ENCODE data around the gene EIF3C. TPM values are rescaled to one million over a fixed set of nuclear protein-coding genes. Genes with fewer than 3 reads are reported as not detected.
"Not testable (repeated sequence)": the region's sequence is repeated elsewhere in the genome, so short reads cannot be mapped to it uniquely, and the experiment has no call there.

The EIF3C gene
- total and polyA plus RNA-seq, 2 of the 8 experiments (the other 6 are each of a cell fraction or from before 2014, with no cell fraction given), result 672 to 1,250 TPM

DNA sequence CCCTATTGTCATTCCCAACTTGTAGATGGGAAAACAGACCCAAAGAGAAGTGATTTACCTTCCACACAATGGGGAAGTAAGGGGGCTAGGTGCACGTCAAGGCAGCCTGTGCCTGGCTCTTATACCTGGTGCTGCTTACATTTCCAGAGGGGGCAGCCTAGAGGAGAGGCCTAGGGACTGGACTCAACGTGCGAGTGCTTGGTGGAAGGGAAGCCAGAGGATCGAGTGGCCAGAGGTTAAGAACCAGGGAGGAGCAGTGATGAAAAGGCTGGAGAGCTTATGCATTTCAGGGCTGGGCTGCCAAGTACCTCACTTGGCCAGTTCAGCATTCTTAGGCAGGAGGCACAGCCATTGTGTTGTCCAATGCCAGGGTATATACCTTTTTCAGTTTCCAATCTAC, 71.1 kb downstream of the EIF3C start:
- CTCF ChIA-PET (ENCODE audit: partially characterized antibody); H4K20me1 ChIP-seq (replicated peaks in 1 of 2; ENCODE audit: control insufficient read depth in 1 of 2, insufficient read depth in 2 of 2, low read length in 2 of 2); POLR2A ChIA-PET (ENCODE audit: partially characterized antibody); H2BK120ac ChIP-seq (replicated peaks; ENCODE audit: low read depth, low read length); H4K91ac ChIP-seq (replicated peaks; ENCODE audit: insufficient read length, low read length); H3K23ac ChIP-seq (ENCODE audit: insufficient read length); H4K8ac ChIP-seq (ENCODE audit: extremely low read depth, insufficient read depth, low read length); H3K14ac ChIP-seq (ENCODE audit: insufficient read length); H3K9ac ChIP-seq (replicated peaks in 1 of 4; ENCODE audit: extremely low read depth in 1 of 4, low read depth in 3 of 4, low read length in 3 of 4); H2BK12ac ChIP-seq (ENCODE audit: low read depth, low read length); H3K79me1 ChIP-seq (ENCODE audit: low read depth, low read length); H2BK5ac ChIP-seq (ENCODE audit: low read depth, low read length); H2AK5ac ChIP-seq (ENCODE audit: low read depth, low read length); H3K23me2 ChIP-seq (ENCODE audit: low read depth, low read length); H3K4me1 ChIP-seq (replicated peaks in 1 of 4; ENCODE audit: control insufficient read depth in 3 of 4, insufficient read depth in 4 of 4, low read length in 3 of 4); FAIRE-seq; H3K4me2 ChIP-seq (ENCODE audit: insufficient read depth in 1 of 2, low read depth in 2 of 2, low read length in 2 of 2); H3K4ac ChIP-seq (replicated peaks; ENCODE audit: insufficient read length, low read depth, low read length); H3K27ac ChIP-seq (ENCODE audit: low read depth, low read length); H3K4me3 ChIP-seq (ENCODE audit: extremely low read depth in 1 of 4, insufficient read depth in 2 of 4, low read depth in 3 of 4, low read length in 4 of 4); DNase-seq (ENCODE audit: low read depth in 1 of 2, low spot score in 2 of 2); H2BK15ac ChIP-seq (ENCODE audit: low read length); H3K27me3 ChIP-seq (replicated peaks in 1 of 4; ENCODE audit: control insufficient read depth in 3 of 4, extremely low read depth in 1 of 4, insufficient read depth in 3 of 4, low read length in 3 of 4); H2AFZ ChIP-seq (ENCODE audit: low read length); H3K56ac ChIP-seq (replicated peaks; ENCODE audit: insufficient read length, low read depth, low read length); H4K5ac ChIP-seq (ENCODE audit: insufficient read length, low read depth, low read length); H3K9me3 ChIP-seq (ENCODE audit: insufficient read depth in 2 of 2, low read depth in 1 of 2, low read length in 1 of 2); H2BK20ac ChIP-seq (ENCODE audit: low read length); H3K18ac ChIP-seq (ENCODE audit: extremely low read depth, low read length); H3K79me2 ChIP-seq (ENCODE audit: control insufficient read depth in 1 of 2, insufficient read depth in 2 of 2, low read length in 2 of 2); H3K36me3 ChIP-seq (ENCODE audit: control insufficient read depth in 2 of 4, insufficient read depth in 4 of 4, low read length in 3 of 4): not testable (repeated sequence)
- WGBS, 2 experiments (ENCODE audit: extremely low coverage in 1 of 2, insufficient coverage in 1 of 2, insufficient read length in 1 of 2, insufficient replicate concordance in 2 of 2, low coverage in 1 of 2, low lambda C conversion rate in 2 of 2, missing lambda C conversion rate in 1 of 2), result no CpG with 5 or more reads among the region's 4 CpGs

Small RNAs within 50 kb of the gene (microRNA-seq; reads per million reads assigned to microRNA genes)
- 0 reads per million in 2 experiments for gene MIR6862-2 (ENCODE audit: borderline microRNAs expressed in 2 of 2, borderline number of aligned reads in 2 of 2, borderline replicate concordance in 1 of 2)

Small RNAs within 50 kb of the gene (small RNA-seq; reads per million reads assigned to genes)
- gene MIR6862-2 (ENCODE audit: insufficient read depth), result not detected

Other genes starting within 250 kb of the EIF3C start
- gene NPIPB7, start 239.1 kb upstream of the EIF3C start, total RNA-seq (2021; fragmentation: NEBNext Ultra II Directional; extraction: Animal tissue kit (Norgen Biotek cat#: 25700)), result not detected in 2 replicates
- gene NPIPB7, start 239.1 kb upstream of the EIF3C start, polyA plus RNA-seq (2011; rRNA removed), result 0.51 and 0.58 TPM in 2 replicates
- 22.9 and 24.3 TPM in 2 replicates for gene CLN3, start 219.4 kb upstream of the EIF3C start, total RNA-seq (2021; fragmentation: NEBNext Ultra II Directional; extraction: Animal tissue kit (Norgen Biotek cat#: 25700))
- gene CLN3, start 219.4 kb upstream of the EIF3C start, polyA plus RNA-seq (2011; rRNA removed), result 44.3 and 44.5 TPM in 2 replicates
- not detected in 2 replicates for gene APOBR, start 216.8 kb upstream of the EIF3C start, total RNA-seq (2021; fragmentation: NEBNext Ultra II Directional; extraction: Animal tissue kit (Norgen Biotek cat#: 25700))
- not detected in 2 replicates for gene APOBR, start 216.8 kb upstream of the EIF3C start, polyA plus RNA-seq (2011; rRNA removed)
- not detected in 2 replicates for gene IL27, start 204.6 kb upstream of the EIF3C start, total RNA-seq (2021; fragmentation: NEBNext Ultra II Directional; extraction: Animal tissue kit (Norgen Biotek cat#: 25700))
- not detected in 2 replicates for gene IL27, start 204.6 kb upstream of the EIF3C start, polyA plus RNA-seq (2011; rRNA removed)
- 0.20 TPM in 1 of 2 replicates, not detected in the other for gene NUPR1, start 172.5 kb upstream of the EIF3C start, total RNA-seq (2021; fragmentation: NEBNext Ultra II Directional; extraction: Animal tissue kit (Norgen Biotek cat#: 25700))
- 0.09 and 0.17 TPM in 2 replicates for gene NUPR1, start 172.5 kb upstream of the EIF3C start, polyA plus RNA-seq (2011; rRNA removed)
- gene SGF29, start 157.5 kb upstream of the EIF3C start, total RNA-seq (2021; fragmentation: NEBNext Ultra II Directional; extraction: Animal tissue kit (Norgen Biotek cat#: 25700)), result 22.7 and 23.2 TPM in 2 replicates
- gene SGF29, start 157.5 kb upstream of the EIF3C start, polyA plus RNA-seq (2011; rRNA removed), result 3.1 and 5.8 TPM in 2 replicates
- gene SULT1A2, start 114.4 kb upstream of the EIF3C start, total RNA-seq (2021; fragmentation: NEBNext Ultra II Directional; extraction: Animal tissue kit (Norgen Biotek cat#: 25700)), result 0.23 and 0.35 TPM in 2 replicates
- gene SULT1A2, start 114.4 kb upstream of the EIF3C start, polyA plus RNA-seq (2011; rRNA removed), result 0.29 and 0.44 TPM in 2 replicates
- gene SULT1A1, start 101.4 kb upstream of the EIF3C start, total RNA-seq (2021; fragmentation: NEBNext Ultra II Directional; extraction: Animal tissue kit (Norgen Biotek cat#: 25700)), result 3.4 and 4.0 TPM in 2 replicates
- 2.0 and 2.1 TPM in 2 replicates for gene SULT1A1, start 101.4 kb upstream of the EIF3C start, polyA plus RNA-seq (2011; rRNA removed)
- gene NPIPB8, start 73.4 kb upstream of the EIF3C start, total RNA-seq (2021; fragmentation: NEBNext Ultra II Directional; extraction: Animal tissue kit (Norgen Biotek cat#: 25700)), result not detected in 2 replicates
- gene NPIPB8, start 73.4 kb upstream of the EIF3C start, polyA plus RNA-seq (2011; rRNA removed), result 0.05 and 0.09 TPM in 2 replicates
- 0.96 and 2.4 TPM in 2 replicates for gene NPIPB9, start 40.3 kb downstream of the EIF3C start, total RNA-seq (2021; fragmentation: NEBNext Ultra II Directional; extraction: Animal tissue kit (Norgen Biotek cat#: 25700))
- 0.41 and 0.42 TPM in 2 replicates for gene NPIPB9, start 40.3 kb downstream of the EIF3C start, polyA plus RNA-seq (2011; rRNA removed)
- gene ATXN2L, start 111.5 kb downstream of the EIF3C start, total RNA-seq (2021; fragmentation: NEBNext Ultra II Directional; extraction: Animal tissue kit (Norgen Biotek cat#: 25700)), result 218 and 227 TPM in 2 replicates
- gene ATXN2L, start 111.5 kb downstream of the EIF3C start, polyA plus RNA-seq (2011; rRNA removed), result 79.1 and 131 TPM in 2 replicates
- gene TUFM, start 134.9 kb downstream of the EIF3C start, total RNA-seq (2021; fragmentation: NEBNext Ultra II Directional; extraction: Animal tissue kit (Norgen Biotek cat#: 25700)), result 243 and 249 TPM in 2 replicates
- gene TUFM, start 134.9 kb downstream of the EIF3C start, polyA plus RNA-seq (2011; rRNA removed), result 216 and 283 TPM in 2 replicates
- 38.5 and 39.7 TPM in 2 replicates for gene SH2B1, start 152.4 kb downstream of the EIF3C start, total RNA-seq (2021; fragmentation: NEBNext Ultra II Directional; extraction: Animal tissue kit (Norgen Biotek cat#: 25700))
- 32.0 and 57.5 TPM in 2 replicates for gene SH2B1, start 152.4 kb downstream of the EIF3C start, polyA plus RNA-seq (2011; rRNA removed)
- gene ATP2A1, start 167.0 kb downstream of the EIF3C start, total RNA-seq (2021; fragmentation: NEBNext Ultra II Directional; extraction: Animal tissue kit (Norgen Biotek cat#: 25700)), result 2.4 and 3.0 TPM in 2 replicates
- gene ATP2A1, start 167.0 kb downstream of the EIF3C start, polyA plus RNA-seq (2011; rRNA removed), result 1.7 and 3.1 TPM in 2 replicates
- 13.3 and 14.9 TPM in 2 replicates for gene RABEP2, start 213.8 kb downstream of the EIF3C start, total RNA-seq (2021; fragmentation: NEBNext Ultra II Directional; extraction: Animal tissue kit (Norgen Biotek cat#: 25700))
- gene RABEP2, start 213.8 kb downstream of the EIF3C start, polyA plus RNA-seq (2011; rRNA removed), result 10.4 and 13.2 TPM in 2 replicates
- 0.21 and 0.65 TPM in 2 replicates for gene CD19, start 220.5 kb downstream of the EIF3C start, total RNA-seq (2021; fragmentation: NEBNext Ultra II Directional; extraction: Animal tissue kit (Norgen Biotek cat#: 25700))
- gene CD19, start 220.5 kb downstream of the EIF3C start, polyA plus RNA-seq (2011; rRNA removed), result 0.57 and 2.3 TPM in 2 replicates
- gene NFATC2IP, start 239.5 kb downstream of the EIF3C start, total RNA-seq (2021; fragmentation: NEBNext Ultra II Directional; extraction: Animal tissue kit (Norgen Biotek cat#: 25700)), result 54.4 and 56.0 TPM in 2 replicates
- 71.5 and 73.3 TPM in 2 replicates for gene NFATC2IP, start 239.5 kb downstream of the EIF3C start, polyA plus RNA-seq (2011; rRNA removed)